ENCODE measurements around the gene SCD5.

DNA sequence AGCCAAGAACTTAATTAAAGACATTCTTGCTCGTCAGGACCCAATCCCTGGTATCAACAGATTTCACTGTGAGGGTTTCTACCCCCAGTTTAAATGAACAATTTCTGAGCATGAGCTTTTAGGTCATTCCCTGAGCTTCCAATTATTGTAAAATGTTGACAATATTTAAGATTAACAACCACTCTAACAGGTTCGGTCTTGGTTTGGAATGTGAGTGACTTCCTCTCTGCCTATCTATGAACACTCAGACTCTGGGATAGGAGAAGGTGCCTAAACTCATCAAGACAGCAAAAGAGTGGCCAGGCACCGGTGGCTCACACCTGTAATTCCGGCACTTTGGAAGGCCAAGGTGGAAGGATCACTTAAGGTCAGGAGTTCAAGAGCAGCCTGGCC, 153.9 kb downstream of the SCD5 start:
- TF ChIP-seq, protein P1, sequence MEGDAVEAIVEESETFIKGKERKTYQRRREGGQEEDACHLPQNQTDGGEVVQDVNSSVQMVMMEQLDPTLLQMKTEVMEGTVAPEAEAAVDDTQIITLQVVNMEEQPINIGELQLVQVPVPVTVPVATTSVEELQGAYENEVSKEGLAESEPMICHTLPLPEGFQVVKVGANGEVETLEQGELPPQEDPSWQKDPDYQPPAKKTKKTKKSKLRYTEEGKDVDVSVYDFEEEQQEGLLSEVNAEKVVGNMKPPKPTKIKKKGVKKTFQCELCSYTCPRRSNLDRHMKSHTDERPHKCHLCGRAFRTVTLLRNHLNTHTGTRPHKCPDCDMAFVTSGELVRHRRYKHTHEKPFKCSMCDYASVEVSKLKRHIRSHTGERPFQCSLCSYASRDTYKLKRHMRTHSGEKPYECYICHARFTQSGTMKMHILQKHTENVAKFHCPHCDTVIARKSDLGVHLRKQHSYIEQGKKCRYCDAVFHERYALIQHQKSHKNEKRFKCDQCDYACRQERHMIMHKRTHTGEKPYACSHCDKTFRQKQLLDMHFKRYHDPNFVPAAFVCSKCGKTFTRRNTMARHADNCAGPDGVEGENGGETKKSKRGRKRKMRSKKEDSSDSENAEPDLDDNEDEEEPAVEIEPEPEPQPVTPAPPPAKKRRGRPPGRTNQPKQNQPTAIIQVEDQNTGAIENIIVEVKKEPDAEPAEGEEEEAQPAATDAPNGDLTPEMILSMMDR (conservative IDR thresholded peaks at IDR 0.05): no peak
- TF ChIP-seq ZFX (IDR thresholded peaks at IDR 0.05): no peak
